ENCODE results near the gene RNPC3.

- TF ChIP-seq EGR1 (IDR thresholded peaks at IDR 0.05): no peak
- no peak for TF ChIP-seq REST (IDR thresholded peaks at IDR 0.05; ENCODE audit: low read depth)
- TF ChIP-seq TAF1 (IDR thresholded peaks at IDR 0.05; ENCODE audit: low read depth): no peak
- TF ChIP-seq CREB1 (IDR thresholded peaks at IDR 0.05; ENCODE audit: low read depth): no peak
- TF ChIP-seq, protein P1, sequence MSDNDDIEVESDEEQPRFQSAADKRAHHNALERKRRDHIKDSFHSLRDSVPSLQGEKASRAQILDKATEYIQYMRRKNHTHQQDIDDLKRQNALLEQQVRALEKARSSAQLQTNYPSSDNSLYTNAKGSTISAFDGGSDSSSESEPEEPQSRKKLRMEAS (IDR thresholded peaks at IDR 0.05): no peak
- TF ChIP-seq FOXM1 (IDR thresholded peaks at IDR 0.05; ENCODE audit: borderline replicate concordance, low read depth): no peak
- TF ChIP-seq EP300 (IDR thresholded peaks at IDR 0.05; ENCODE audit: borderline replicate concordance): no peak
- TF ChIP-seq TEAD4 (IDR thresholded peaks at IDR 0.05): no peak
- TF ChIP-seq NFIC (IDR thresholded peaks at IDR 0.05): no peak
Observed at GRCh38 chr1:103584537-103584936, 59.0 kb downstream of the RNPC3 start.
